Progenitor cell of endocrine pancreas (in vitro differentiated cells): ENCODE data around the gene FXR2. TPM values are rescaled to one million over a fixed set of nuclear protein-coding genes. Genes with fewer than 3 reads are reported as not detected.

Source experiments
- DNase-seq: peaks from one replicate; pipeline ENCODE4 v3.0.0; 2021; ENCODE audit warnings: low spot score; ENCODE audit not compliant: unreplicated experiment
- H3K27ac Mint-ChIP-seq: 2 replicates; pipeline ENCODE4 v1.8.0; 2021; ENCODE audit warnings: mild to moderate bottlenecking, moderate library complexity, mixed read lengths
- H3K27me3 Mint-ChIP-seq: 2 replicates; pipeline ENCODE4 v1.8.0; 2021; ENCODE audit warnings: mixed read lengths
- H3K36me3 Mint-ChIP-seq: 2 replicates; pipeline ENCODE4 v1.8.0; 2022; ENCODE audit warnings: mixed read lengths; ENCODE audit not compliant: insufficient read depth
- H3K4me1 Mint-ChIP-seq: 2 replicates; pipeline ENCODE4 v1.8.0; 2021; ENCODE audit warnings: low read depth, mixed read lengths
- H3K4me3 Mint-ChIP-seq: 2 replicates; pipeline ENCODE4 v1.8.0; 2021; ENCODE audit warnings: low read depth, mild to moderate bottlenecking, moderate library complexity, mixed read lengths
- H3K9me3 Mint-ChIP-seq: 2 replicates; pipeline ENCODE4 v1.8.0; 2021; ENCODE audit warnings: low read depth, mixed read lengths
- total RNA-seq: library from RNA; stranded (reverse); gene quantifications from 2 replicates; pipeline ENCODE4 v1.2.1, GENCODE V29; 2021
- TF ChIP-seq, protein P1 (sequence below): fragments of 200-600 bp; sonication (generic); IDR thresholded peaks from one replicate; pipeline ENCODE4 v1.5.0; 2021; ENCODE audit warnings: antibody characterized with exemption, mild to moderate bottlenecking; ENCODE audit not compliant: unreplicated experiment

The FXR2 gene
- total RNA-seq, 1 donor from 2014 or later, result 53.6 TPM

DNA sequence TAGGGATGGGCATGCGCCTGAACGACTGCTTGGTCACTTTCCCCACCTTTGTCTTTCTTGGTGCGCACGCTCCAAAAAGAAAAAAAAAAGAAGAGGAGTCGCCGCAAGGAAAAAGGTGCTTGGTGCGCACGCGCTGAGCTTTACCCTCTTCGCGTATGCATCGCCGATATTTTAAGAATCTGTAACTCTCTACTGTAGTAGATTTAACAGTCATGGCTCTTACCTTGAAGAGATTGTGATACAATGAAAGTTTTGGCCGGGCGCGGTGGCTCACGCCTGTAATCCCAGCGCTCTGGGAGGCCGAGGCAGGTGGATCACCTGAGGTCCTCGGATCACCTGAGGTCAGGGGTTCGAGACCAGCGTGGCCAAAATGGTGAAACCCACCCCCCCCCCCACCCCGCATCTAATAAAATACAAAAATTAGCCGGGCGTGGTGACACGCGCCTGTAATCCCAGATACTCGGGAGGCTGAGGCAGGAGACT is 609 bp upstream of the FXR2 start:
- peaks cover 25% of the 10 kb centered on the region for H3K4me1 Mint-ChIP-seq
- no peaks in the 10 kb centered on the region for H3K27me3 Mint-ChIP-seq
- H3K4me3 Mint-ChIP-seq, result peak overlapping the region; percentile 71
- DNase-seq, result no peak
- no peaks in the 10 kb centered on the region for H3K9me3 Mint-ChIP-seq
- TF ChIP-seq, protein P1, sequence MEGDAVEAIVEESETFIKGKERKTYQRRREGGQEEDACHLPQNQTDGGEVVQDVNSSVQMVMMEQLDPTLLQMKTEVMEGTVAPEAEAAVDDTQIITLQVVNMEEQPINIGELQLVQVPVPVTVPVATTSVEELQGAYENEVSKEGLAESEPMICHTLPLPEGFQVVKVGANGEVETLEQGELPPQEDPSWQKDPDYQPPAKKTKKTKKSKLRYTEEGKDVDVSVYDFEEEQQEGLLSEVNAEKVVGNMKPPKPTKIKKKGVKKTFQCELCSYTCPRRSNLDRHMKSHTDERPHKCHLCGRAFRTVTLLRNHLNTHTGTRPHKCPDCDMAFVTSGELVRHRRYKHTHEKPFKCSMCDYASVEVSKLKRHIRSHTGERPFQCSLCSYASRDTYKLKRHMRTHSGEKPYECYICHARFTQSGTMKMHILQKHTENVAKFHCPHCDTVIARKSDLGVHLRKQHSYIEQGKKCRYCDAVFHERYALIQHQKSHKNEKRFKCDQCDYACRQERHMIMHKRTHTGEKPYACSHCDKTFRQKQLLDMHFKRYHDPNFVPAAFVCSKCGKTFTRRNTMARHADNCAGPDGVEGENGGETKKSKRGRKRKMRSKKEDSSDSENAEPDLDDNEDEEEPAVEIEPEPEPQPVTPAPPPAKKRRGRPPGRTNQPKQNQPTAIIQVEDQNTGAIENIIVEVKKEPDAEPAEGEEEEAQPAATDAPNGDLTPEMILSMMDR, result no peak
- H3K27ac Mint-ChIP-seq, result peak overlapping the region; percentile 97
- H3K36me3 Mint-ChIP-seq, result peaks cover 1% of the 10 kb centered on the region

DNA sequence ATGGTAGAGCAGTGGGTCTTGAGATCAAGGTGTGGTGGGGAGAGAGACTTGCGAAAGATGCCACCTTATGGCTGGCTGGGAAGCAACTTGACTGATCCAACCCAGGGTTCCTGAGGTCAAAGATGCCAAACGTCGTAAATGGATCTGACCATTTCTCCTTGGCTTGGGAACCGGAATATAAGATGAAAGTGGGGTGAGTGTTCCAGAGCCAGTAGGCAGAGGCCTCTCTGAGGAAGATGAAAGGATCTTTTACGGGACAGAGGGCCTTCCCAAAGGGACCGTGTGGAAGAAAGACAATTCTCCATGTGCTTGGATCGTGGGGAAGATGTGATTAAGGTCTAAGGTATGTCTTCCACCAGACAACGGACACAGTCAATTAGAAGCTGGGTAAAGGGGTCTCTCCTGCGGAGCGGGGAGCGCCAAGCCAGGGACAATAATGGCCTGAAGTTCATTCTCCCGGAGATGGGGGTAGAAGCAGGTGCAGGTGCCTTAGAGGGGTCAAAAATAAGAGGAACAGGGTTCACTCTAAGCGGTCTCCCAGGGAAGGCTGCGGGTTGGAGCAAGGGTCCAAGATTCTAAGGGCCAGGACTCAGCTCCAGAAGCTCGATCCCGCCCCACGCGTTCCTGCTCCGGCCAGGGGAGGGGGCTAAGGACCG is 800 bp downstream of the FXR2 start:
- peak overlapping the region; percentile 92 for H3K27ac Mint-ChIP-seq
- peaks cover 26% of the 10 kb centered on the region for H3K4me1 Mint-ChIP-seq
- H3K4me3 Mint-ChIP-seq, result peak overlapping the region; percentile 87
- no peaks in the 10 kb centered on the region for H3K9me3 Mint-ChIP-seq
- H3K36me3 Mint-ChIP-seq, result peaks cover 1% of the 10 kb centered on the region
- TF ChIP-seq, protein P1, result no peak
- H3K27me3 Mint-ChIP-seq, result no peaks in the 10 kb centered on the region
- DNase-seq, result no peak

DNA sequence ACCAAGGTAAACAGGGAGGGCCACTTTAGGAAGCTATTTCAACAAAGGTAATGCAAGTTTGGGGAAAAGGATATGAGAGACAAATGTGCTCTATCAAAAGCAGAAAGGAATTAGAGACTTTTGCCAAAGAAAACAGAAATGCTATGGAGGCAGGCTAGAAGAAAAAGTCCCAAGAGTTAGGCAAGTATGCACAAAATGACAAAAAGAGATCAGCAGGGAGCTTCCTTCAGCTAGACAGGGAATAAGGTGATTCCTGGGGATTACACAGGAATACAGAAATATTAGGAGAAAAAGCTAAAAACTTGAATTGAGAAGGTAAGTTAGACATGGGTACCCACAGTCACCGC is 2.4 kb downstream of the FXR2 start:
- no peak for DNase-seq
- no peaks in the 10 kb centered on the region for H3K27me3 Mint-ChIP-seq
- H3K36me3 Mint-ChIP-seq, result peaks cover 1% of the 10 kb centered on the region
- H3K9me3 Mint-ChIP-seq, result no peaks in the 10 kb centered on the region
- H3K4me3 Mint-ChIP-seq, result peak overlapping the region; percentile 87
- TF ChIP-seq, protein P1, result no peak
- H3K4me1 Mint-ChIP-seq, result peaks cover 26% of the 10 kb centered on the region
- H3K27ac Mint-ChIP-seq, result peak overlapping the region; percentile 53

DNA sequence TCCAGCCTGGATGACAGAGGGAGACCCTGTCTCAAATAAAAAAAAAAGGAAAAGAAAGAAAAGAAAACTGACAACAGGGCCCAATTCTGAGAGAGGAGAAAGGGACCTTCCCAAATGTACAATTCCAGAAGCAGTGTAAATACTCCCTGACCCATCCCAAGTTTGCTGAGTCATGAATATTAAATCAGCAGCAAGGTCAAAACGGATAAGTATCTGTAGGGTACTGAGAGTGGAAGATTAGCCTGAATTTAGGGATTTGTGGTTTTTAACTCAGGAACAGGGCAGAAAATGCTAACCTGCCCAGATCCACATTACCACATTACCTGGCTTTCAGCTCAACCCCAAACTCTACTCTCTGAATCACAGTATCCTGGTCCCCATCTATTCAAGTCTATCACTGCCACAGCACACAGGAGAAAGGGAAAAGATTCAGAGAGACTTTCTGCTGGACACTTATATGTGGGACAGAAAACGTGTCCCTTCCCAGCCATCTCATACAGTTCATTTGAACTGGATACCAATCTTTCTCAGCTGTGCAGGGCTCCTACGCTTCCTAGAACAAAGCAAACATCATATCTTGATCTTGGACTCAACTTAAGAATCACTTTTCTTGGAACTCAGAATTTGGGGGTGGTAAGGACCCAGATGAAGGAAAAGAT is 2.9 kb downstream of the FXR2 start:
- H3K27me3 Mint-ChIP-seq, result no peaks in the 10 kb centered on the region
- peaks cover 1% of the 10 kb centered on the region for H3K36me3 Mint-ChIP-seq
- H3K4me3 Mint-ChIP-seq, result peak overlapping the region; percentile 87
- peak overlapping the region; percentile 59 for H3K27ac Mint-ChIP-seq
- H3K4me1 Mint-ChIP-seq, result peaks cover 26% of the 10 kb centered on the region
- TF ChIP-seq, protein P1, result no peak
- H3K9me3 Mint-ChIP-seq, result no peaks in the 10 kb centered on the region
- DNase-seq, result no peak

DNA sequence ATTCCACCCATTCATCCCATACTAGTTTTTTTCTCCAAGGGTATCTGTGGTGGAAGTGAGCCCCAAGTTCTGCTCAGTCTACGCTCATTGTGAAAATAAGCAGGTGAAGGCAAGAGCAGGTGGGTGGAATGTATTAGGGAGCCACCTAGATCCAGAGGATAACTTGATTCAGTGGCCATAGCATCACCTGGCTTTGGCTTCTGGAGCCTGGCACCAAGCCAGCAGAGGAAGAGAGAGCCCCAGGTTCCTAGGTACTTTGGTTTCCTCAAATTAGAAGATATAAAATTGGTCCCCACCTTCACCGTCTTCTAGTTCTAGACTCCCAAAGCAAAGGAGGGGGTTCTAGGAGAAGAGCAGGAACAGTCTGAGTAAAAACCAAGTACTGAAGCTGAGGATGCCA is 4.1 kb downstream of the FXR2 start:
- peaks cover 4% of the 10 kb centered on the region for H3K36me3 Mint-ChIP-seq
- H3K4me3 Mint-ChIP-seq, result no peak overlapping the region
- H3K4me1 Mint-ChIP-seq, result peaks cover 26% of the 10 kb centered on the region
- no peaks in the 10 kb centered on the region for H3K27me3 Mint-ChIP-seq
- no peaks in the 10 kb centered on the region for H3K9me3 Mint-ChIP-seq
- no peak overlapping the region for H3K27ac Mint-ChIP-seq
- DNase-seq, result no peak
- TF ChIP-seq, protein P1, result no peak
